H1 (cell line): ENCODE measurements around the gene PIMREG.

Experiments
- HDAC2 ChIP-seq, 2 experiments: fragments of 300-600 bp in 1 of 2; sonication (generic) in 1 of 2; IDR thresholded peaks; 2 replicates each; pipeline ENCODE4 v1.6.1; 2011 to 2012; ENCODE audit warnings: low read depth in 2 of 2, low read length in 2 of 2, mild to moderate bottlenecking in 2 of 2, moderate library complexity in 2 of 2, borderline replicate concordance in 1 of 2, inconsistent platforms in 1 of 2
- TCF12 ChIP-seq: IDR thresholded peaks from 2 replicates; pipeline ENCODE4 v1.6.1; 2011; ENCODE audit warnings: low read depth, mild to moderate bottlenecking, low read length

GRCh38 chr17:6487251-6488007 lies 43.2 kb downstream of the PIMREG start:
- TF ChIP-seq TCF12 (no peak), HDAC2 (IDR thresholded peaks at IDR 0.05; ENCODE audit: borderline replicate concordance in 1 of 2, low read depth in 2 of 2, low read length in 2 of 2) (no peak)
